Measurements from ENCODE around the gene EXOC3L4.

DNA sequence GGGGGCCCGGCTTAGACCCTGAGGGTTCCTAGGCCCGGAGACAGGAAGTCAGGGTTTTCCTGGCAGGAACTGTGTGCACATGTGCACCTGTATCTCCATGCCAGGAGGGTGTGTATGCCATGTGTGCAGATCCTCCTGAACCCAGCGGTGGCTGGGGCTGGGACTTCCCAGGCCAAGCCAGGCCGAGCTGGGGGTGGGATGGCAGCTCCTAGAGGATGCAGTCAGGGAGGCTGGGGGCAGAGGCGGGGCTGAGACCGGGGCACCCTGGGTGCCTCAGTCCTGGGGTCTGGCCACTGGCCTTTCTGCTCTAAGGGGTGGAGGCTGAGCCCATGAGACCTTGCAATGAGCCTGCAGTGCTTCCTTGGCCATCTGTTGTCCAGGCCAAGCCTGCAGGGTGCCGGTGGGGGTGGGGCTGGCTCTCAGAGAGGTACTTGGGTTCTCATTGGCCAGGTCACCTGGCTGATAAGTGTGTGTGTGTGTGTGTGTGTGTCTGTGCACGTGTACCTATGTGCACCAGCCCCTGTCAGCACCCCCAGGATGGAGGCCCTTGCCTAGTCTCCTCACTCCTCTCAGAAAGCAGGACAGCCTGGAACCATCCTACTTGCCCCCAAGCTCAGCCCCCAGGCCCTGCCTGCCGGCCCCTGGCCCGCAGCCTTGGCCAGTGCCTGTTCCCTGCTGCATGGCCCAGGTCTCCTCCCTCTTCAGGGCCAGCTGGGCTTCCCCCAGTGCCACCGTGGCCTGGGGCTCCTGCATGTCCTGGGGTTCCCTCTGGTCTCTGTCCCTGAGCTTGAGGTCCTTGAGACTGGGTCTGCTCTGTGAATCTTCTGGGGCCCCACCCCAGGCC is 18.1 kb downstream of the EXOC3L4 start:
- TF ChIP-seq CTCF (IDR thresholded peaks at IDR 0.05) (no peak), POLR2A (IDR thresholded peaks at IDR 0.05) (no peak)

All from ovary (tissue), 3 donors.